A204.1 (cell line): ENCODE measurements around the gene CD79B.

ENCODE experiments used
- FAIRE-seq: peaks from 2 replicates; lab custom pipeline; 2012; peaks lifted over from hg19 to GRCh38; lab: Jason Lieb, UNC

CD79B gene

DNA sequence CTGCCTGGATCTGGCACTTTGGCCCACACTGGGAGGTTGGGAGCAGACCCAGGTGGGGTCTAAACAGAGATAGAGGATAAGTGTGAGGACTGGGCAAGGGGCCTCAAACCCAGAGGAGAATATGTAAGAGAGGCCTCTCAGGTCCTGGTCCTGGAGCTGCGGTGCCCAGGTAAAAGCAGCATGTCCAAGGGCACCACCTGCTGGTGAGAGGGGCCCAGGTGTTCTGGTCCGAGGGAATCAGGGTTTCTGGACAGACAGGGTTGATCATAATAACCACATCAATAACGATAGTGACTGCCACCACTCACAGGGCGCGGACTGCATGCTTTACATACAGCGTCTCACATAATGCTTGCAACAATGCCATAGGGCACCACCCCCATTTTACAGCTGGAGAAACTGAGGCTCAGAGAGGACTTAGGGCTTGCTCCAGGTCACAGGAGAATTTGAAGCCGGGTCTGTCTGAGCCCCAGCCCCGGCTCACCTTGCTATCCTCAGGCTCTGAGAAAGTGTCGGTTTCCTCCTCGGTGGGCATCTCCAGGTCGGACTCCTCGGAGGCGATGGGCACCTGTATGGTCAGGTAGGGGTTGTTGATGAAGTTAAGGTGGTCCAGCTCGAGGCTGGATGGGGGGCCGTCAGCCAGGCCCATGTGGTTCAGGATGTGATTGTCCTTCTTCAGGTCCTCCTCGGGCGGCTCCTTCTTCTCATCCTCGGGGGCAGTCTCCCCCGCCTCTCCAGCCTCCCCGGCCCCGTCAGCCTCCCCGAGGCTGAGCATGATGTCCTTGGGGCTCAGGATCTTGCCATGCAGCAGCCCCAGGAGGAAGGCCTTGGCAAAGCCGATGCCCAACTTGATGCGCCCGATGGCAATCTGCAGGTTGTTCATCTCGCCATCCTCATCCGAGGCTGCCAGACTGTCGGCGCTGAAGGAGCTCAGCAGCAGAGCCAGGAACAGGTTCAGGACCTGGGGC, 19.1 kb upstream of the CD79B start:
- no peak for FAIRE-seq

DNA sequence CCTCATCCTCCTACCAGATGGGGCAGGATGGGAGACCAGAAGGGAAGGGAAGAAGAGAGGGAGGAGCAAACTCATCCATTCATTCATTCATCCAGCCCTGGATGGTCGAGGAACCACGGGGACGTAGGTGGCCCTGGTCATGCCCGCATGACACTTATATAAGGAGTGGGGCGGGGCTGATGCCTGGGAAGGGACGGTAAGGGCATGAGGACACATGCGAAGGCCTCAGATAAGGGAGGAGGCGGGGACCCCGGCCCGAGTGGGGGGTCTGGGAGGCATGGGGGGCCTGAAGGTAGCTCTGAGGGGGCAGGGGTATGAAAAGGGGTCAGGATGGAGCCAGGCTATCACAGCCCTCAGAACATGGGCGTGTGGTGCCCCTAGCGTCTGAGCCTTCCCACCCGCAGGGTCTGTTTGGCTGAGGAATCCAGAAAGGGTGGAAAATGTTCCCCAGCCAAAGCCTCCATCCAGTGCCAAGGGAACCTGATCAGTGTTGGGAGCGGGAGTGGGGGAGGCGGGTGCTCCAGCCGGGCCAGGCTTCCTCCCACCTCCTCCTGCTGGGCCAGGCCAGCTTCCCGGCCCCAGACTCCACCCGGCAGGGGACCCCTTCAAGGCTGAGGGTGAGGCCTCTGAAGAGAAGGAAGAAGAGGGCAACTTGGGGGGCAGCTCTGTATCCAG, 17.6 kb upstream of the CD79B start:
- FAIRE-seq, result no peak

GRCh38 chr17:63948521-63948920, 16.4 kb upstream of the CD79B start:
- no peak for FAIRE-seq

GRCh38 chr17:63947711-63948330, 15.7 kb upstream of the CD79B start:
- FAIRE-seq, result no peak

- FAIRE-seq, result no peak
Measured at GRCh38 chr17:63946440-63947363, 14.6 kb upstream of the CD79B start.

DNA sequence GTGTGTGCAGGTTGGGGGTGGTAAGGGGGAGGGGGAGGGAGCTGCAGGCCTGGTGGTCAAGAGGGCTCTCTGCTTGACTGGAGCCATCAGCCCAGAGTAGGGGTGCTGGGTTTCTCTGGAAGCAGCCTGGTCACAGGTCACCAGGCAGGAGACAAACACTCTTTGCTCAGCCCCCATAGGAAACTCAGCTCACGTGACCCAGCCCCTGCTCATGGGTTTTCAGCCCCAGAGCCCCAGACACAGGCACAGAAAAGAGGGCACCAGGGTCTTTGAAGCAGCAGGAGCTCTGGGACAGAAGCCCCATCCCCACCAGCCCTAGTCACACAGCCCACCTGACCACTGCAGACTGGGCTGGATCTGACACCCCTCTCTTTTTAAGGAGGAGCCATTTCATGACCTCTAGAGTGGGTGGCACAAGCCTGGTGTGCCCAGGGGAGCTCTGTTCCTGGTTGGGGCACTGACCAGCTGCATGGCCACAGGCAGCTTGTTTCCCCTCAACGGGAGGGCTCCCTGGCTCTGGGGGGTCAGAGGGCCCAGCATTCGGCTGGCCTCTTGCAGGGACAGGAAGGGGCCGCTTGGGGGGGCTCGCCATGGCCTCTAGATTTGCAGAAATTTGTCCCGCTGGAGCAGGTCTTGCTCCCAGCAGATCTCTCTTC, 13.8 kb upstream of the CD79B start:
- FAIRE-seq, result no peak

GRCh38 chr17:63944736-63945499, 12.8 kb upstream of the CD79B start:
- no peak for FAIRE-seq

DNA sequence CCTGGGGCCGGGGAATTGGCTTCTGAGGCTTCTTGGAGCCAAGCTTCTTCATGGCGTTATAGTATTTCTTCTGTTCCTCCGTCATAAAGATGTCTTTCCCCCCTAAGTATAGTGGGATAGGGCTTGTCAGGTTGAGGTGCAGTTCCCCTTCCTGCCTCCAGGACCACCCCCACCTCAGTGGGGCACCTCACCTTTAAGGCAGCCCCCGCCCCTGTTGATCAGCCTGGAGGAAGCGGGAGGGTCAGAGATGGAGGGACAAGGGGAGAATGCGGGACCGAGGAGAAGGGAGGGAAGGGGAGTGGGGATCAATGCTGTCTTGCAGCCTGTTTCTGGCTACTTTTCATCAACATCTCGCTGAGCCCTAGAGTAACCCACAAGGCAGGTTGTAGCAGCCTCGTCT, 11.6 kb upstream of the CD79B start:
- FAIRE-seq, result no peak

GRCh38 chr17:63942309-63942985, 10.3 kb upstream of the CD79B start:
- no peak for FAIRE-seq

DNA sequence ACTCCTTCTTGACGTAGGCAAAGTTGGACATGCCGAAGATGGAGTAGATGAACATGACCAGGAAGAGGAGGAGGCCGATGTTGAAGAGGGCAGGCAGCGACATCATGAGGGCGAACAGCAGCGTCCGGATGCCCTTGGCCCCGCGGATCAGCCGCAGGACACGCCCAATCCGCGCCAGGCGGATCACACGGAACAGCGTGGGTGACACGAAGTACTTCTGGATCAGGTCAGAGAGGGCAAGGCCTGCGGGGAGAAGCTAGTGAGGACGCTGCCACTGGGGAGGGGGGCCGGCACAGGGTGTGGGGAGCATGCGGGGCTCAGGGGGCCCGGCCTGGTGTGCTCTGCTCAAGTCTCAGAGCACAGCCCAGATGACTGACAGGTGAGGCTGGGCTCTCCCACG, 9.6 kb upstream of the CD79B start:
- no peak for FAIRE-seq

- FAIRE-seq, result no peak
Measured at GRCh38 chr17:63941162-63941561, 9.0 kb upstream of the CD79B start.

GRCh38 chr17:63940584-63940983, 8.5 kb upstream of the CD79B start:
- no peak for FAIRE-seq

DNA sequence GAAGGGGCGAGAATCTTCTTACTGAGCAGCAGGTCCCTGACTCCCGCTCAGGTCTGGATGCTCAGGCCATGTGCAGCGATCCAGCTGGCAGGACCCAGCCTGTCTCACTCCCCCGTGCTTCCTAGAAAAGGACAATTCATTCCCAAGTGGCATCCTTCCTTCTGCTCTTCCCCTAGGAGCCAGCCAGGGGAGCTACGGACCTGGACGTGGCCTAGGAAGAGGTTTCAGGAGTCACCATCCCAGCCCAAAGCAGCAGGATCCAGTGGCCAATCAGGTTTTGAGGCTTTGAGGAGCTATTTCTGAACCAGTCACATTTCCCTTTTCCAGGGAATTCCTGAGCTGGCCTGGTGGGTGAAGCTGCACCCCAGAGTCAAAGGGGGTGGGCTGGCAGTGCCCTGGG, 7.8 kb upstream of the CD79B start:
- no peak for FAIRE-seq

GRCh38 chr17:63939401-63939800, 7.3 kb upstream of the CD79B start:
- FAIRE-seq, result no peak

DNA sequence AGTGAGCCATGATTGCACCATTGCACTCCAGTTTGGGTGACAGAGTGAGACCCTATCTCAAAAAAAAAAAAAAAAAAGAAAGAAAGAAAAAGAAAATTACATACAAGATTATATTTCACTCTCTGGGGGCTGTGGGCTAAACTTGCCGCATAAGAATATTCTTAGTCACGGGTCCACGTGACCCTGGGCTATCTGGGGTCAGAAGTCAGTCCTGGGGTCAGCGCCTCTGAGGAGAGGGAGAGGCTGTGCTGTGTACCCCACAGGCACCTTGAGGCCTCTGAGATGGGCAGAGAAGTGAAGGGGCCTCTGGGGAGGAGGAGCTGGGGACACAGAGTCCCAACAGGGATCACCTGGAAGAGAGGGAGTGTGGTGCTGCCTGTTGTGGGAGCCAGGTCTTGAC, 5.8 kb upstream of the CD79B start:
- FAIRE-seq, result no peak

DNA sequence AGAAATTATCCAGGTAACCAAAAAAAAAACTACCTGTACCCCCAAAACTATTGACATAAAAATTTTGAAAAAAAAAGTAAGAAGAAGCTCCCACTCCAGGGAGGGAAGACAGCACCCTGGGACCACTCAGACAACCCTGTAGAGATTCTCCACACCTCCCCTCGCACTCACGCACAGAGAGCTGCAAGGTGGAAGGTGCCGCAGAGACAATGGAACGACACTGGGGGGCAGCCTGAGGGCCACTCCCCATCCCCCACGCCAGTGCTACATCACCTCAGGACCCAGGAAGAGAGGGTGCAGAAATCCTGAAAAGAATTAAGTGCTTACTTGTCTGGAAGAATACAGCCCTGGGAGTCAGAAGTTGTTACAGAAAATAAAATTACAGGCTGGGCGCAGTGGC, 5.2 kb upstream of the CD79B start:
- no peak for FAIRE-seq

DNA sequence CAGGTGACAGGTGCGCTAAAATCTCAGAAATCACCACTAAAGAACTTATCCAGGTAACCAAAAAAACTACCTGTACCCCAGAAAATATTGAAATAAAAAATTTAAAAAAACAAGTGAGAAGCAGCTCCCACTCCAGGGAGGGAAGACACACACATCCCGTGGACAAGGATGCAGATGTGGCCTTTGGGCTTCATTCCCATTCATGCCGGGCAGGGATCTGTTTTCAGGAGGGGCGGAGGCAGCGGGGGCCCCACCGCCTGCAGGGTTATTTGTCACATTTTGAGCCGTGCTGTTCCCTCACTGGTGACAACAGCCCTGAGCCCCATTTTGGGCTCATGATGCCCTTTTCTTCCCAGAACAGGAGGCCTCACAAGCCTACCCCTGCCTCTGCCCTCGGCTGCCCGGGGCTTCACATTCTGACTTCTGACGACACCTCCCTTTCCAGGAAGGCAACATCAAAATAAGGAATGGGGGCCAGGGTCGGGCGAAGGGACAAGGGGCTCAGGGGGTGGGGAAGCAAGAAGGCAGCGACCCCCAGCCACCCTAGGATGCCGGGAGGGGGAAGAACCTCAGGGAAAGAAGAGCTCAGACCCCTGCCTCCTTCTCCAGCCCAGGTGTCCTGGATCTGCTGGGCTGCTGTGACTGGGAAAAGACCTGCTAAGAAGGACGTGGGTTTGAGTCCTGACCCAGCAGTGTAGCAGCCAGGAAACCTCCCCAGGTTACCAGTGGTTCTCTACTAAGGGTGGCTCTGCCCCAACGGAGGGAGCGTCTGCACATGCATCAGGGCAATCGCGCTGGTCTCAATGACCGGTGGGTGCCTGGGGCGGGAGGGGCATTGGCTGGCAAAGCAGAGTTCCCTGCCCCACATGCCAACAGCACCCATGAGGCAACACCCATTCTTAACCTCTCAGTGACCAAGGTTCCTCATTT, 2.3 kb upstream of the CD79B start:
- FAIRE-seq, result no peak

- FAIRE-seq, result no peak
Measured at GRCh38 chr17:63933598-63933997, 1.5 kb upstream of the CD79B start.

GRCh38 chr17:63932721-63933120, 590 bp upstream of the CD79B start:
- no peak for FAIRE-seq
